NCI-H510A (cell line): ENCODE results near the gene MYO3A.
"Not testable (repeated sequence)": the region's sequence is repeated elsewhere in the genome, so short reads cannot be mapped to it uniquely, and the experiment has no call there.

Source experiments
- DNase-seq: peaks from one replicate; lab custom pipeline; 2025; lab: John Stamatoyannopoulos, UW

MYO3A gene

DNA sequence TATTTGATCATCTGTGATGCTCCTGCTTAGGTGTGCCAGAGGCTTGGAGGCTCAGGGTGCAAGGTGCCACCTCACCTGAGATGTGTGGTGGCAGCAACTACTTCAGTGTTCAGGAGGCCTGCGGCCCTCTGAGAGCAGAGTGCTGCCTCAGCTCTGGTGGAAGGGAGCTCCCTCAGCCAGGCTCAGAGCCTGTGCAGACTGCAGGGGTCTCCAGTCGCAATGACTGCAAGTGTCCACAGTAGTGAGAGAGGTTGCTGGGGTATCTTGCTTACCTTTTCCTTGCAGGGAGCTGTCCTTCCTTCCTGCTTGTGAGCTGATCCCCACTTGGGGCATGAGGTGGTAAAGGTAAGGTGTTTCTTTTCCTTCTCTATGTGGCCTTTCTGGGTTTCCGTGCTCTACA, 151.5 kb downstream of the MYO3A start:
- no peak for DNase-seq

DNA sequence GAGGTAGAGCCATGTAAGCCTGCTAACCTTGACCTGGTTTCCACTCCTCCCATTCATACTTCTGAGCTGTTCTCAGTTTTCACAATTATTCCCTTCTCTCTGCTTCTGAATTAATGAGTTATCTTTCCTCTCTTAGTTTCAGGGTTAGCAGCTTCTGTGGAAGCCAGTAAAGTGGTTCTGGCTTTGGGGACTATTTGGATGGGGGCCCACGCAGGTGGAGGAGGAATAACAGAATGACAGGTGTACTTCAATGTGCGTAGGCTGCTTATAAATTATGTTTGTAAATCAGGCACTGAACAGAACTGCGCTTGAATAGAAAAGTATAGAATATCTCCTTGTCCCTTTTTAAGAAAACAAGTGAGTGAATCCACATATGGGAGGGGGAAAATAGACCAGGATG, 153.6 kb downstream of the MYO3A start:
- no peak for DNase-seq

DNA sequence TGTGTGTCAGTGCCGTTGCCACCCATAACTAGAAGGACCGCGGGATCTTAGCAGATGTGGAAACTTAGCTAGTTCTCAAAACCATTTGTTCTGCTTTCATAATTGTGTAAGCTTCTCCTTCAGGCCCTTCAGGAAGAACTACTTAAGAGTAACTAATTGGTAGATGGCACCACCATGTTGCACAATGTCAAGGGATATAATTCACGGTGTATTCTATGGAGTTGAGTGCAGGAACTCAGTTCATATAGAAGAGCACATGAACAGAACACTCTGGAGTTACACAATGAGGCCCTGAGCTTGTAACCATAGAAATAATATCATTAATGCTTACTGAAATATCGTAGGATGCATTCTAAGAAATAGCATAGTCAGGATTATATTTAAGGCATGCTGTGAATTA, 156.0 kb downstream of the MYO3A start:
- DNase-seq = no peak

DNA sequence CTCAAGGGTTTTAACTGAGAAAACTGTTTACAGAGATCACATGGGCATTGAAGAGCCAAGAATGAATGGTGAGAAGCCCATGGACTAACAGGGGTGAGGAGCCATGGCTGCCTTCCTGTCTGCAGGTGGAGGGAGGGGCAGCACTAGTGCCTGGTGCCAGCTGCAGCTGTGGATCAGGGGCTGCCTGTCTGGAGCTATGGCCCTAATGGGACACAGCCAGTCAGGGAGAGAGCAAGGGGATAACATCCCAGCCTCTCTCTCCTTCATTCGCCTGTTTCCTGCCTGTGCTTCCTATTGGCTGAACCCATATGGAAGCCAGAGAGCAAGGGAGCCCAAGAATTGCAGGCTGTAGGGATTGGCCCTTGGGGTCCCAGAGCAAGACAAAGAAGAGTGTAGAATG, 156.7 kb downstream of the MYO3A start:
- no peak for DNase-seq

DNA sequence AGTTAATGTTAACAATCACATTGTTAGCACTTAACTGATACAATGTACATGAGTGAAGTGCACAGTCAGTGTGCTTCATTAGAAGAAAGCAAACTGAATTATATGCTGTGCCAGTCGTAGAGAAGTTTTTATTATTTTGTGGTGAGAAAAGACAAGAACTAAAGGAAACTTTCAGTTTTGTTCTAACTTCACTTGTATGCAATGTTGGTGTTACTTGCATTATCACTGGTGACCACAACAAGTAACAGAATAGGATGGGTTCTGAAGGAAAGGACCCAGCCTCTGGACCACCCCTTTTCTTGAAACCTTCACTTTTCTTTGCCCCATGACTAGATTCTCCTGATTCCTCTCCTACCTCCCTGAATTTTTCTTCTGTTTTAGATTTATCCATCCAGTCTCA, 159.2 kb downstream of the MYO3A start:
- no peak for DNase-seq

DNA sequence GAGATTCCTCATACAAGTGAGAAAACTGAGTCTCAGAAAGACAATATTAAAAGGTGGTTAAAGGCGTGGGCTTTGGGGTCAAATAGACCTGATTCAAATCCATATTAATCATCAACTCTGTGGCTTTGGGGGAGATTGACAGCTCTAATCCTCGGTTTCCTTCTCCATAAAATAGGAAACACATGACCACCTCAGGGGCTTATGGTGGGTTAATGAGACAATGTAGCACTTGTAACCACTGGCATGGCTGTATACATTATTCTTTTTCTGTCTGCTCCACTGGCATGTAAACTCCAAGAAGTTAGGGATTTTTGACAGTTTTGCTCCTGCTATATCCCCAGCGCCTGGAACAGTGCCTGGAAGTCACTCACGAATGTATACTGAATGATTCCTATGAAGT, 161.8 kb downstream of the MYO3A start:
- DNase-seq = no peak

DNA sequence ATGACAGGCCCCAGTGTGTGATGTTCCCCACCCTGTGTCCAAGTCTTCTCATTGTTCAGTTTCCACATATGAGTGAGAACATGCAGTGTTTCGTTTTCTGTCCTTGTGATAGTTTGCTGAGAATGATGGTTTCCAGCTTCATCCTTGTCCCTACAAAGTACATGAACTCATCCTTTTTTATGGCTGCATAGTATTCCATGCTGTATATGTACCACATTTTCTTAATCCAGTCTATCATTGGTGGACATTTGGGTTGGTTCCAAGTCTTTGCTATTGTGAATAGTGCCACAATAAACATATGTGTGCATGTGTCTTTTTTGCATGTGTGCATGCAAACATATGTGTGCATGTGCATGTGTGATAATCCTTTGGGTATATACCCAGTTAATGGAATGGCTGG, 163.5 kb downstream of the MYO3A start:
- DNase-seq = not testable (repeated sequence)

DNA sequence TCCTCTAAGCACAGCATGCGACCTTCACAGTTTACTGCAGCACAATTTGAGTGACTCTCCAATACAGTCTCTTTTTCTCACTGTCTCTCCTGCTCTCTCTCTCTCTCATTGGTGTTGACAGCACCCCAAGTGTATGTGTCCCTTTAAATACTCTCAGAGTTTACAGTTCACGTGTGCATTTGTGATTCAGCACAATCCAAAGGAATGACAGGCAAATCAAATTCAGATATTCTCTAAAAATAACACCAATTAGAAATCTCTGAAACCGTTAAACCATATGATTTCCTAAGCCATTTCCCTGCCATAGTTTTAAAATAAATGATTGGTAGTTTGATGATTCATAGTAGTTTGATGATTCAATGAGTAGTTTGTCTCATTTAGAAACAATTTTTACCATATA, 178.5 kb downstream of the MYO3A start:
- DNase-seq = no peak

DNA sequence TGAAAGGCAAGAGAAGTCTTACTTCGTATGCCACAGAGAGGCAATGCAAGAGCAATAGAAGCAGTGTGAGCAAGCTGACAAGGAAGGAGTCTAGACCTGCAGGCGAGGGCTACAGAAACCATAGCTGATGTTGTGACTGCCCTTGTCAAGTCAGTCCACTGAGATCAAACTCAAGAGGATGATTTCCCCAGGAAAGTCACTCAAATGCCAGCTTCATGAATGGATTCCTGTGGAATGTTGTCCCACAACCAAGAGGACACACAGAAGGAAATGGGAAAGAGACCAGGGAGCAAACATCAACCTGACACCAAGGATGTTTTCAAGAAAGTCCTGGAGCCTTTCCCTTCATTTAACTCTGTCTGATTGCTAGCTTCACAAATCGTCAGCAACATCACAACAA, 204.6 kb downstream of the MYO3A start:
- no peak for DNase-seq

DNA sequence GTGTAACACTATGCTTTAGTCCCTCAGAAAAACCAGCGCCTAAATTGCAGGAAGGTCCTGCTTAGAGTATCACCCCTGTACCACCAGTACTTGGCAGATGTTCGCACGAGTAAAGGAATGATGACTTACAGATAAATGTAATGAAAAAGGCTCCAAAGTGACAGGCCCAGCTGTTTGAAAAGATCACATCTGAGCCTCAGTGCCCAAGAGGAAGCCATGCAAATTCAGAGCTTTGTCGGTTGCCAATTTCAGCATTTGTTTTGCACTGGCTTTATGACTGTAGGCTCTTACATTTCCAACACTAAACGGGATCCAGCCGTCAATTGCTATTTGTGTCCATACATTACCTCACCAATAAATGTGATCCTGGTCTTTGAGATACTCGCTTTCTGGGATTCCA, 222.0 kb downstream of the MYO3A start:
- DNase-seq = no peak

DNA sequence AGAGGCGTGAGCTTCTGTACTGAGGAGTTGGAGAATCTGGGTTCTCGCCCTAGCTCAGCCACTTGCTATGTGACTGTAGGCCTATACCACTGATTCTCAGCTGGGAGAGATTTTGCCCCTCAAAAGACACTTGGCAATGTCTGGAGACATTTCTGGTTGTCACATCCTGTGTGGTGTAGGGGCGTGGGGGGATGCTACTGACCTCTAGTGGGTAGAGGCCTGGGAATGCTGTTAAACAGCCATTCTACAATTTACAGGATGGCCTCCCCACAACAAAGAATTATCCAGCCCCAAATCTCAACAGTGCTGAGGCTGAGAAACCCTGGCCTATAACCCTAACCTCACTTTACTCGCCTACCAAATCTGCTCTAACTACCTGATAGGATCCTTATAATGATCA, 223.7 kb downstream of the MYO3A start:
- DNase-seq = no peak

DNA sequence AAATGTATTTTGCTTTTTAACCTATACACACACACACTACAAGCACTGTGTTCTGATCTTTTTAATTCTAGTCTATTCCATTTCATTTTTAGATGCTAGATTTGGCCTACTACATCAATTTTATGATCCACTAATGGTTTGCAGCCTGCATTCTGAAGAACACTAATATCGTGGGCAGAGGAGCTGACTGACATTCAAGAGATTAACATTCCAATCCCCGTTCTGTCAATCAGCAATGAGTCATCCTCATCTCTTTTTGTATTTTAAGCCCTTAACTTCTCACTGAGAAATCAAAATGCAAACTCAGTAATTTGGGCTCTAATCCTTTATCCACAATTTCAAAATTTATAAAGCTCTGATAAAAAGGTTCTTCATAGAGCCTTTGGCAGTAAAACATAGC, 235.4 kb downstream of the MYO3A start:
- no peak for DNase-seq

DNA sequence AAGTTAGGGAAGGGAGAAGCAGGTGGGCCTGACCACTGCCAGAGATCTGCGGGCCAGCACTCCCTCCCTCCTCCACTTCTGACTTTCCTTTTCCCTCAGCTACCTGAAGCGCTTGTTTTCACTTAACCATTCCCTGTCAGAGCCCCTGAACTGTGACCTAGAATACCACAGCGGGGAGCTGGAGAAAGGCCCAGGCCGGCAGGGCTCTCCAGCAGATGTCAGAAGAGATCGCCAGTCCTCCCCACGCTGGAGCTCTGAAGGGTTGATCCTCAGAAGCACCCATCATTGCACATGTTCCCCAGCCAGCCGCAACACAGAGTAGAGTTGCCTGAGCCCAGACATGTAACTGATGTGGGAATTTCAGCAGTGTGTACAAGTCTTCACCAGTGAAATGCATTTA, 238.1 kb downstream of the MYO3A start:
- DNase-seq = no peak

DNA sequence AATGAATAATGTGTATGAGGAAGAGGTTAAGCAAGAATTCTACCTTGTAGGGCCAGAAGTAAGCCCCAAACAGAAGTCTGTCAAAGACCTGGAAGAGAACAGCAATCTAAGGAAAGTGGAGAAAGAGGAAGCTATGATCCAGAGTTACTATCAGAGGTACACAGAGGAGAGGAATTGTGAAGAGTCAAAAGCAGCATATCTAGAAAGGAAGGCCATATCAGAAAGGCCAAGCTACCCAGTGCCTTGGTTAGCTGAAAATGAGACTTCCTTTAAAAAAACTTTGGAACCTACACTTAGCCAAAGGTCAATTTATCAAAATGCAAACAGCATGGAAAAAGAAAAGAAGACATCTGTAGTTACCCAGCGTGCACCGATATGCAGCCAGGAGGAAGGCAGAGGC, 239.8 kb downstream of the MYO3A start:
- DNase-seq = no peak

DNA sequence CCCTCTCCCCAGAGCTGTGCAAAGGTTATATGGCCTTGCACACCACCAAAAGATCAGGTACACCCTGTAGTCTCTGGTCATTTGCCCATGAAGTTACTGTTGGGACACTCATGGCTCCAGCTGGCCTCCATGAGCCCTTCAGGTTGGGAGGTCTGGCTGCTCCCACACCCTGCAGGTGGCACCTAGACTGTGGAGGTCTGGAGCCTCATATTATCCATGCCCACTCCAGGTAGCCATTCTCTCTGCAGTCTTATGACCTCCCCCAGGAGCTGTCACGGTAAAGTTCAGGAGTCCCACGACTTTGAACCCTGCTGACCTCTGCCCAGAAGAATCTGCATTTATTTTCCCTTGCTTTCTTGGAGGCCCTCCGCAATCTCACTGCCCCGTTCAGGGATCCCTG, 243.3 kb downstream of the MYO3A start:
- no peak for DNase-seq

DNA sequence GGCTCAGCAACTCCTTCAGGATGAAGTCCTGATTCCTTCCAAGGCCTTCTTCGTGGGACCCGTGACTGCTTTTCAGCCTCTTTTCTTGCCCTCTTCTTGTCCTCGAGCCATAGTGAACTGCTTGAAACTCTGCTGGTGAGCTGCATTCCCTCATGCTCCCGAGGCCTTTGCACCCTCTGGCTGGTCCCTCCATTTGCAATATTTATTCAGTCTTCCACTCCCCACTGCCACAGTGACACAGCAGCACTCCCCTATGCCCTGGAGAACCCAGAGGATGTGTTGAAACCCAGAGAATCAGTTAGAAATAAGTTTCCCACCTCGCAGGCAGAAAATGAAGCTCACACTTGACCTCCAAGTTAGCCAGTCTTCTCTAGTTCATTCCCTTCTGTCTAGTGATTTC, 260.2 kb downstream of the MYO3A start:
- no peak for DNase-seq

DNA sequence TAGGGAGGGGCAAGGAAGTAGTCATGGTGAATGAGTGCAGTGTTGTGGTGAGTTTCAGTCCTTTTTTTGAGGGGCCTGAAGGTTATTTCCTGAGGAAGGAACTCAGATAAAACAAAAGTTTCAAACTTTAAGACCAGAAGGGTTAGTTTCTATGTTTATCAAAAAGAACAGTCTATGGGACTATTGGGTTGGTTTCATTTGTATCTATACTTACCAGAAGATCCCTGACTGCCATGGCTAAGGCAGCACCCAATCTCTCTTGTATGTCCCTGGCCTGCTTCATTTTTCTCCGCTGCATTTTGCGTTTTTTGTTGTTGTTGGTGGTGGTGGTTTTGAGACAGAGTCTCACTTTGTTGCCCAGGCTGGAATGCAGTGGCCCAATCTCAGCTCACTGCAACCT, 263.2 kb downstream of the MYO3A start:
- no peak for DNase-seq

DNA sequence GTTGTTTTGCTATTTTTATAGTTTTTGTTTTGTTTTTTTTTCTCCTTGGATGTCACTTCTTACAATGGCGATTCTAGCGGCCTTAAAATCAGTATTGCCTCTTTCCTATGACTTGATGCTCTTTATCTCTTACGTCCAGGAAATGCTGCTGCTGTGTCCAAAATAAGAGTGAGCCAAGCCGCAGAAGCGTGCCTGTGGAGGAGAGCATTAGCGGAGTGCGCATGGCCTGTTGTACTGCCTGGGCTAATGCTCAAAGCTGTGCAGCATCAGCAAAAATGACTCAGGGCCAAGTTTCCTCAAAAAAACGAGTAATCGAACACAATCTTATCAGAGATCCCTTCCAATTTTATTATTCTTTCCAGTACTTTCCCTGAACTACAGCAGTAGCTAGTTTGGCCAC, 264.1 kb downstream of the MYO3A start:
- DNase-seq = no peak

DNA sequence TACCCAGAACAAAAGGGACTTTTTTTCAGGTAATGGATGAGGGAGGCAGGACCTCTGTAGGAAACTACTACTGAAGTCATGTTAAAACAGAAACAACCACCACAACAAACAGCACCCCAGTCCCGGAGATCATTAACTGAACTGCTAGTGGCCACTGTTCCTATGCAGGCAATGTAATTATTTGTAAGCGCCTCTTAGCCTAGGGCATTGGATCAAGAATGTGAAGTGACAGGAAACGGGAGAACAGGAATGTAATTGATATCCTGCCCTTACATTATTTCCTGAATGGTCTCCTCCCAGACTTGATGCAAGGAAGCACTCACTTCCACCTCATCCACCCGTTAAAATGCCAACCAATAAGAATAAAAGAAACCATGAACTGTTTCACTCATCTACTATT, 265.8 kb downstream of the MYO3A start:
- DNase-seq = no peak

DNA sequence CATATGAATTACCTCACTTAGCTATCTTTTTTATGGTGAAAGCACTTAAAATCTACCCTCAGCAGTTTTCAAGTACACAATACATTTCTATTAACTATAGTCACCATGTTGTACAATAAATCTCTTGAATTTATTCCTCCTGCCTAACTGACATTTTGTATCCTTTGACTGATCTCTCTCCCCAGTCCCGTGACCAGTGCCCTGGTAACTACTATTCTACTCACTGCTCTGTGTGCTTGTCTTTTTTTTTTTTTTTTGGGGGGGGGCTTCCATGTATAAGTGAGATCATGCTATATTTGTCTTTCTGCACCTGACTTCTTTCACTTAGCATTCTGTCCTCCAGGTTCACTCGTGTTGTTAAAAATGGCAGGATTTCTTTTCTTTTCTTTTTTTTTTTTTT, 271.2 kb downstream of the MYO3A start:
- no peak for DNase-seq

DNA sequence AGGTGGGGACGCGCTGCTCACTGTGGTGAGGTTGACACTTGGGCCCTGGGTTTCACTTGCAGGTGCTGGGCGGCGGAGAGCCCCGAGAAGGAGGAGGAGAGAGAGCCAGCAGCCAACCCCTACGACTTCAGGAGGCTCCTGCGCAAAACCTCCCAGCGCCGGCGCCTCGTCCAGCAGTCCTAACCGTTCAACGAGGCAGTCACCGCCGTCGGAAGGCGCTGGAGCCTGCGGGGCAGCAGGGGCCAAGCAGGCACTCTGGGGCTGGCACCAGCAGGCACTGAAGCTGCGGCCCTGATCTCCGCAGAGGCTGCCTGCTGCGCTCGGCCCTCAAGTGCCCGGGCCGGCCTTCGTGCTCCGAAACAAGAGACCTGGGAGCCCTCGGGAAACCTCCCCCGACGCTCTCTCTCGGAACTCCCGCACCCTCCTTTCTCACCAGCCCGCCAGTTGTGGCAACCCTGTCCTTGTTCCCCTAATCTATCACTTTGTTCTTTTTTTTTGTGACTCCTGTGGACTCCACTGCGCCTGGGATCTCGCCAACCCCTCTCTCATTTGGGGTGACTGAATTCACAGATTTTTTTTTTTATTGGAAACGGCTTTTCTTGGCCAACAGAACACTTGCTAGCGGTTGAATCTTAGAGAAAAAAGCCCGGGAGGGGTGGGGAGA, 277.9 kb downstream of the MYO3A start:
- no peak for DNase-seq

DNA sequence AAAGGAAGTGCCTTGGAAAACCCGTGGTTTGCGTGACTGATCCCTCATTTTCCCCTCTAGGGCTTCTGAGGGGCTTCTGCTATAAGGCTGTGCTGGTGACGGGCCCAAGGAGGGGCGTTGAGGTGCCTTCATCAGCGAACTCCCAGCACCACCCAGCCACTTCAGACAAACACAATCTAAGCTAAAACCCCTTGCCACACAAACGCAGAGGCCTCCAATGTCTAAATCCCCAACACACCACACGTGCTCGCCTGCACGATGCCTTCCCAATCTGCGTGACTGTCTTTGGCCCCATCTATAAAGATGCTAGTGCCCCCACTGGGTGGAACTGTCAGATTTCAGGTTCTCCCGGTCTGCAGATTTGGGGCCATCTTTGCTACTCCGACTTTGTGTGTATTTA, 278.5 kb downstream of the MYO3A start:
- no peak for DNase-seq

DNA sequence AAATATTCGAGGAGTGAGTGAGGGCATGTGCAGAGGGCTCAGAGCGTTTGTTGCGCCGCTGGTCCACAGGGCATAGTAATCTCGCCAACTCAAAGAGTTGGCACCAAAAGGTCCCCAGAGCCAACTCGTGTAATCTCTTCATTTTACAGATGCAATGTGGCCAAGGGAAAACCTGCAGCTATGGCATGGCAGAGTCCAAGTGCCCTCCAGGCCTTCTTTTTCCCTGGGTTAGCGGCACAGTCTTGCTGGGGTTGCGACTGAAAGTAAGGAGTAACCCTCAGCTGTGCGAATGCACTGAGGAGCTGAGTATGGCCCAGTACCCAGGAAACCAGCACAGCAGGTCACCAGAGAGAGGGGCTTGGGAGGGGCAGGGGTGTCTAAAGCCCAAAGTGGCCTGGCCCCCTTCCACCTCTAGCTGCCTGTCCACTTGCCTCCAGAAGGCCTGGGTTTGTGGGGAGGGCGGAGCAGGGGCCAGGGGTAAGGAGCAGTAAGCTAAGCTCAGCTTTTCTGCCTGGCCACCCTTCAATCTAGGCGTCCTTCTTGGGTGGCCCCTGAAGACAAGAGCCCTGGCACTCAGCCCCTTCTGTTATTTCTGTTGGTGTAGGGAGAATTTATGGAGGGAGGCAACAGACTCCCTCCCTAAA, 279.2 kb downstream of the MYO3A start:
- DNase-seq = no peak

DNA sequence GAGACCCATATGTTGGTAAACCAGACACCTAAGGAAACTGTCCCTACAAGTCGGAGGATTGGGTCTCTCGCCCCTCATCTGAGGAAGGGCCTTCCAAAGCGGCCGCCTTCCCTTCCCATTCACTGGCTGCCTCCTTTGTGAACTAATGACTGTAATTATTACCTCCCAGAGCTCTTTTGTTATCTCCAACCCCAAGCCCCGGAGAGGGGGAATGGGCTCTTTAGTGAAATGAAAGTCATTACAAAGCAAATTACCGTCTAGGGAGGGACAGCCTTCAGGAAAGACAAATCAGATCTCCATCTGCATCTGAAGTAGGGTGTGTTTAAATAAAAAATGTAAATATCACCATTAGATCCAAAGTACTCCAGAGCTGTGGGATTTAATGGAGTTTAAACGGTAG, 280.0 kb downstream of the MYO3A start:
- DNase-seq = no peak
